ENCODE results near the gene RAB3C.
A peak's percentile ranks its signal among the peaks of the same experiment; 100 is the strongest.

Gene RAB3C

DNA sequence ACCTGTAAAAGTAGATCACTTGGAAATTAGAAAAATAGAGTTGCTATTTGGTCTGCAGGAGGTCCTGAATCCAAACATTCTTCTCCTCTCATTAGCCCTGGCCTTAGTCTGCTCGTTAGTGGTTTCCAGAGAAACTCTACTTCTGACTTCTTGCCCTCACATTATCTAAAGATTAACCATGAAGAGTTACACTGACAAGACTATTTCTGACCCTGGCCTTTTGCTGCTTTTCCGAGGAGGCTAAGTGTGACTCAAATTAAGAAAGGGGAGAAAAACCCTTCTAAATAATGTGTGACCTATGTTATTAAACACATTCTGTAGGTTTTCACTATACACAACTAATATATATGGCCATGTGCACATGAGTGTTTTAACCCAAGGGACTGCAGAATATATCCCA lies 302.4 kb downstream of the RAB3C start:
- DNase-seq (ENCODE audit: low read depth) = no peak

DNA sequence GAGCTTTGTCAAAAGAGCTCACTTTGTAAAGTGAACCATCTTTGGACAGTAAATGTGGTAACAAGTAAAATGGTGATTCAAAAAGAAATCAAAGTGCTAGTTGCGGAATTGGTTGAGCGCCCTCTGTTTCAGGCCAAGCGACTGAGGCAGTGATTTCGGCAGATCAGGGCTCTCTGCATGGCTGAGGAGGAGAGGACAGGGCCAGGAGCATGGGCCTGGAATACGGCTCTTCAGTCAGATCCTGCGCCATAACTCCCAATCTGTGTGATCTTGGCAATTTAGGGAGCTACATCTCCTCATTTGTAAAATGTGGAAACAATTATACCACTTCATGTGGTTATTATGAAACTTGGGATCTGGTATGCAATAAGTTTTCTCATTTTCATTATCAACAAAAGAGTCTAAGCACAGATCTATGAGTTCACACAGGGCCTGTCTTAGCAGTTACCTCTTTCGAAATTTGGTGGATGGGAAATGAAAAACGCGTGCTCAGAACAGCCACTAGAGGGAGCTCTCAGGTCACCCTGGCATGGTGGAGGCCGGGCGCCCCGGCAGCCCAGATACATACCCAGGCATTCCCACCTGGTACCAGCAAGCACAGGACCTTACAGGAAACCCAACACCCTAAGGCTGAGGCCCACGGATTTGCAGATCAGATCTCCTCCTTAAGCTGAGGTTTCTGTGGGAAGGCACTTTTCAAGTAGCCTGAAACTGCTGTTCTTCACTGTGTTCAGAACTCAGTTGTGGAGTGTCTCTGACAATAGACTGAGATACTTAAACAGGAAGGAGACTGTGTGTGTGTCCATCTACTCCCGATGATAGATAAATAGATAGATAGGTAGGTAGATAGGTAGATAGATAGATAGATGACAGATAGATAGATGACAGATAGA lies 303.7 kb downstream of the RAB3C start:
- peak; percentile 72 for DNase-seq (ENCODE audit: low read depth)

DNA sequence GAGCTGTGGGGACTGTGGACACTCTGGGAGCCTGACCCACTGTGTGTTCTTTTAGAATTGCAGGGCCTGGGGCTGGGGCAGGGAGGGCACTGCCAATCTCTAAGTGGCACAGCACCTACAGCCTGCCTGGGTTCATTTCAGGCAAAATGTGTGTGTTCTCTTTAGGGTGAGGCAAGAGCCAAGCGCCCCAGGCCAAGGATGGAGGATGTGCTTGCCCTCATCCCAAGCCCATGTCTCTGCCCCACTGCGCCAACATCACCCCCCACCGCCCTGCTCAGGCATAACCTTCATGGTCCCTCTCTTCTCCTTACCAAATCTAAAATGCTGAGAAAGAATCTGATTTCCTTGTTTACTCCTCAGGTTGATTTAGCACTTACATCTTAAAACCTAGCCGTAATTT lies 304.4 kb downstream of the RAB3C start:
- no peak for DNase-seq (ENCODE audit: low read depth)

DNA sequence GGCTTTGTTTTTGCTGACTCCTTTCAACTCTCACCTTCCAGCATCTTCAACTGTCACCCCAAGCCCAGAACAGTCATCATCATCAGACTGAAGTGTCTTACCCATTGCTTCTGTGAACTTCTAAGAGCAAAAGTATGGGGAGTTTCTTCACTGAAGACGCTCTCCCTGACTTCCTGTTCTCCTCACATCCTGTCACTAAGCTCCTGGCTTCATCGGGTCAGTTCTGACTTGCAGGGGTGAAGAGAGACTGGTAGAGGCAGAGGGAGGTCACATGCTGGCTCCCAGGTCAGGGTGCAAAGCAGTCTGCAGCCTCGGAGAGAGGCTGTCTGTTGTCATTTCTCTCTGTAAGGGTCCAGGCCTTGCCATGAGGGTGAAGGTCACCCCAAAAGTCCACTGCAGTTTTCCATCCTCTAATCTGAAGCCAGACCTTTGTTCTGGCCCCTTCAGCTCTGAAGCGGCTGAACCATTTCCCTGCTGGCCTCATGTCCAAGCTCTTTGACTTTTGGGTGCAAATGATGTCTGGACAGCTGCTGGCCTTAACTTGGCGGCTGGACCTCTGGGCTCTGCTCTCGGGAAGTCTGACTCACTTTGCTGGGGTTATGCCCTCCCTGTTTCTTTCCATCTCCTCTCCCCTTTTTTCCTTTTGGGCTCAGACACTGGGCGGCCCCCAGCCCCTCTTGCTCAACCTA lies 305.0 kb downstream of the RAB3C start:
- DNase-seq (ENCODE audit: low read depth) = no peak

DNA sequence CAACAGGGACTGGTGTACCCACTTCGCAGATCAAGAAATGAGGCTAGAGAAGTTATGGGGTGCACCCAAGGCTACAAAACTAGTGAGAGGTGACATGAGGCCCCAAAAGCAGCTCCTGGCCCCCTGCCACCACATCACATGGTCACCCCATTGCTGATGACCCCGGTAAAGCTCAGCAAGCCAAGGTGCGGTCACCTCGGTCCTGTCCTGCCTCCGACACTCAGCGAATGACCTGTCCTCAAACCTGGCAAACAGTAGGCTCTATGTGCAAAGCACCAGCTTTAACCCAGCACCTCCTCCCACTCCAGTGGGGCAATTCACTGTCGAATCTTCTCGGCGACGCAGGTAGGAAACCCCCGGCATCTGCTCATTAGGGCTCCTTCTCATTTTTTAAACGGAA lies 307.4 kb downstream of the RAB3C start:
- no peak for DNase-seq (ENCODE audit: low read depth)

DNA sequence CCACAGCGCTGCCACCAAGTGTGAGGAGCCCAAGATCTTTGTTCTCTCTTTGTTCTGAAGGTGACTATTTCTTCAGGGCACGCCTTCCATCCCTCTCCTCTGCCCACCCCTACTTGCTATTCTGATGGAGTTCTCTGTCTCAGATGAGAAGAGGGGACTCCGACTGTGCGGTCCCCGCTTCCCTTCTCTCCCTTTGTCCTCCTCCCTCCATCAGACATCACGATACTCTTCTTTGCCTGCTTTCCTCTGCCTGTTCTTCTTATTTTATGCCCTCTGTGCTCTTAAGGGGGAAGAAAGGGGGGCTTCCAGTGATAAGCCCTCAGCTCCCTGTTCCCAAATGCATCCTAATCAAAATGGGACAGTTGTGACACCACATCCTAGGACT lies 307.8 kb downstream of the RAB3C start:
- DNase-seq (ENCODE audit: low read depth) = no peak

DNA sequence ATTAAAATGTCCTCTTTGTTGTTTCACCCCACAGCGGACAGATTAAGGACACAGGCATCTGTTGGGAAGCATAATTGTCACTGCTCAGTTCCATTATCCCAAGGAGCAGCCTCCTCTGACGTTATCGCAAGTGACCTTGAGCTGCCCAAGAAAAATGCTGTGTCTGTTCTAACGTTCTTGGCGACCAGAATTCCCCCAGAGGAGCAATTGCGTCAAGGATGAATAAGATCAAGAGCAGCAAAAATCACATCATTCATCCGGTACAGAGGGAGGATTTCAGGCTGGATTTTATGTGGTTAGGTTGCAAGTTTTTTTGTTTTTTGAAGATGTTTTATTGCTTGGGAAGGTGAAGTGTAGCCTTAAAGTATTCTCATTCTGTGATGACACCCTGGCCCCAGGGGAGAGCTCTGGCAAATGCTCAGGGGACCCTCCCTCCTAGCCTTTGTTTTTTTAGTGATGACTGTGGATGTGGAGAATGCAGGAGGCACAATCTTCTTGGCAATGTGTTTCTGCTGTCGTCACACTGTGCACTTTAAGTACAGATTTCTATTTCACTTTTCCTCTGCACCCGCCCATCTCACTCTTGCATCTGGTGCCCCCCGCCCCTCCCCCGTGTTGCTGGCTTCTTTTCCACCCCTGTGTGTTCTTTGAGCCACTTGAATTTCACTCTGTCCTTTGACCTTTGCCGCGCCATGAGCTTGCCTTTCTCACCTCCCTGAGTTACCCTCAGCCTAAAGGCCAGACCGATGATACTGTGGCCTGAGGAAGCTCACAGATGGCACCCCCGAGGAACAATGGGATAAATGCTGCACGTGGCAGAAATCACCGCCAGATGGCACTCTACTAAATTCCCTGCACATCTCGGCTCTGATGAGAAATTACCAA lies 308.5 kb downstream of the RAB3C start:
- peak; percentile 81 for DNase-seq (ENCODE audit: low read depth)

DNA sequence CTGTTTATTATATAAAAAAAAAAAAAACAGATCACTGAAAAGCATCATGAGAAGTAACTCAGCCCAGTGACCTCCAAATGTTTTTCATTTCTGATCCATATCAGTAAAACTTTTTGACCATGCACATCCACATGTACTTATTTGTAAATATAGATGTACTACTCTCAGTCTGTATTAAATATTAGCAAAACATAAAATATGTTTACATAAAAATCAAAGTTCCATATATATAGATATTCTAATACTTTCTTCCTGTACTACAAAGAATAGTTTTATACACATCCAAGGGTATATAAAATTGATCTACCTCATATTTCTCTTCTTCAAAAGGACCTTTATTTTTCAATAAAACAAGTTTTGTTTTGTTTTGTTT lies 309.1 kb downstream of the RAB3C start:
- no peak for DNase-seq (ENCODE audit: low read depth)

DNA sequence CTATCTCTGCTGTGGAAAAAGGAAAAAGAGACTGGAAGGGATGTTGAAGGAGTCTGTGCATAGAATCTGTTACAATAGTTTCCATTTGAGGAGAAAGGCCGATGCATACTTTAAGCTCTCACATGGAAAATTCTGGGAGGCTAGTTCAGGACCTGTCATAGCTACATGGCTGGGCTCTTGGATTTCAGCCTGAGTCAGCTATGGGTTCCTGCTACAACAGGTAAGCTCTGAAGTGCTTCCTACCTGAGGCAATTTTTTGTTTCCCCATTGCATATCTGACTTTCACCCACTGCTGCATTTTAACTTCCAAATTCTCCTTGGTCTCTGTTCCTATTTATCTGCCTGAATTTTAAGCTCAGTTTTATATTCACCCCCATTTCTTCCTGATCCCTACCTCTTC lies 310.7 kb downstream of the RAB3C start:
- no peak for DNase-seq (ENCODE audit: low read depth)

DNA sequence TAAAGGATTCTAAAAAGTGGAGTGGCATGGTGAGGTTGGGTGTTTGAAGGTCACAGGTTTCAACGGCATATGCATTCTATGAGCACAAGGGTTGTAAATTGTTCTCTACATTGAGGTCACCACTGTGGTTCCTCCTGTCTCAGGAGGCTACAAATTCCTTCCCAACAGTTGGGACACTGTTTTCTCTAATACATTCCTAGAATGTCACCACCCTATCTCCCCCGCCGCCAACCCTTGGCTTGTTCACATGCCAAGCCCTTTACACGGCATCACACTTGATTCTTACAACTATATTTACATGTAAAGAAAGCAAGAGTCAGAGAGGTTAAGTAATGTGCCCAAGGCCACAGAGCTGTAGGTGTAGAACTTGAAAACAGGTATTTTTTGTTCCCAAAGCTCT lies 315.1 kb downstream of the RAB3C start:
- no peak for DNase-seq (ENCODE audit: low read depth)

DNA sequence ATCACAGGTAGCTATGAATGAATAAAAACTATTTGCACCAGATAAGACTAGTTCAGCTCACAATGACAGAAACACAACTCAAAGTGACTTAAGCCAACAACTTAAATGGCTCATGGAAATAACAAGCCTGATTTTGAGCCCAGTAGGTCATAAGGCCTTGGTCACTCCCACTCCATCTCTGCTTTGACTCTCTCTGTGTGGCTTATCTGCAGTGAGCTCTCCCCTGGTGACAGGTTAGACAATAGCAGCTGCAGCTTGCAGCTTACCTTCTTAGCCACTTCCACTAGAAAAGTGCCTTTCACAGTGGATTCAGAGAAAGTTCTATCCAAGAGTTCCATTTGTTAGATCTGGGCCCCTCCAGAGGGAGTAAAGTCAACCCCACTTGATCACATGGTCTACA lies 315.7 kb downstream of the RAB3C start:
- DNase-seq (ENCODE audit: low read depth) = no peak

DNA sequence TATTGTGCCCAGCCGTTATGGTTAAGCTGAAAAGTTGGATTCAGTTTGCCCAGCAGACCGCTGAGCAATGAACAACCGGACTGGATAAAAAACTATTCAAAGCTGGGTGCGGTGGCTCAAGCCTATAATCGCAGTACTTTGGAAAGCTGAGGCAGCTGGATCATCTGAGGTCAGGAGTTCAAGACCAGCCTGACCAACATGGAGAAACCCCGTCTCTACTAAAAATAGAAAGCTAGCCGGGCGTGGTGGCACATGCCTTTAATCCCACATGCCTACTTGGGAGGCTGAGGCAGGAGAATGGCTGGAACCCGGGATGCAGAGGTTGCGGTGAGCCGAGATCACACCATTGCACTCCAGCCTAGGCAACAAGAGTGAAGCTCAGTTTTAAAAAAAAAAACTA lies 318.4 kb downstream of the RAB3C start:
- DNase-seq (ENCODE audit: low read depth) = no peak

DNA sequence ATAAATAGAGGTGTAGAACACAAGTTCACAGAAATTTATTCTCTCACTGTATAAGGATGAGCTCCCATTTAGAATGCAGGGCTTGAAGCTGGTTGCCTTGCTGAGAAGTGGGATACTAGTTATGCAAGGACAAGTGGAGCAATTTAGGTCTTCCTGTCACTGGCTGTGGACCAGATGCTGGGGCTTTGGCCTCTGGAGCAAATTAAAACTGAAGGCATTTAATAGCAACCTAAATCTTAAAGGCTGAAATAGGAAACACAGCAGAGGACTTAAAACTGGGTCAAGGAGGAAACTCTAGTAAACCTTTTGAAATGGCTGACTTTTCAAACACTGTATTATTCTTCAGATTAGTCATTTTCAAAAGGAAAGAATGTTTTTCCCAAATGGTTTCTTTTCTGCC lies 319.4 kb downstream of the RAB3C start:
- DNase-seq (ENCODE audit: low read depth) = no peak

DNA sequence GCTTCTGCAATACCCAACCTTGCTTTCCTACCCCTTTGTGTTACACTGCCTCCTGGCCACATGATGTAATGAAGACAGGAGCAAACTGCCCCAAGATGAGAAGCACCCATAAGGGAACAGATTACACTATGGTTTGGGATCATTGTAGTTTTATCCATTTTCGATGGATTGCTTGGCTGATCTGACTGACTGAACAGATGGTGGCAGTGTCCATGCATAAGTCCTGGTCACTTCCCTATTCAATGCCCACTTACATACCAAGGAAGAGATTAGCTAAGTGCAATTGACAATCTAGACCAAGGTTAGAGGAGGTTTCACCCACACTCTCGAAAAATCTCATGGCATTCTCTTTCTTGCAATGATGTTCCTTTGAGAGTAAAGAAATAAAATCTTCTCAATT lies 319.9 kb downstream of the RAB3C start:
- no peak for DNase-seq (ENCODE audit: low read depth)

DNA sequence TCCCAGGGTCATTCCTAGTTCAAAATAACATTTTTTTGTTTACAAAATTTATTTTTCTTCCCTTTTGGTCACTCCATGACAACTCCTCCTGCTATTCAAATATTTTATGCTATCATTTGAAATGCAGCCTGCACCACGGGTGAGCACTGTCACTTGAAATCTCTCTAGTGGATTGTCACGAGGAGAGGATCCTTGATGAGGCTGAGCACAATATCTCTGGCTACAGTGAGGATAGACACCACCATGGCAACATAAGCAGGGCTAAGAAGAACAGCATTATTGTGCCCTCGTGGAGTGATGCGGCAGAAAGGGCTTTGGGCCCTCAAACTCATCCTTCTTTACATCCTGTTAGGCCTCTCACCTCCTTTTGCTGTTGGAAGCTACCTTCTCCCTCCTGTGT lies 321.9 kb downstream of the RAB3C start:
- no peak for DNase-seq (ENCODE audit: low read depth)

DNA sequence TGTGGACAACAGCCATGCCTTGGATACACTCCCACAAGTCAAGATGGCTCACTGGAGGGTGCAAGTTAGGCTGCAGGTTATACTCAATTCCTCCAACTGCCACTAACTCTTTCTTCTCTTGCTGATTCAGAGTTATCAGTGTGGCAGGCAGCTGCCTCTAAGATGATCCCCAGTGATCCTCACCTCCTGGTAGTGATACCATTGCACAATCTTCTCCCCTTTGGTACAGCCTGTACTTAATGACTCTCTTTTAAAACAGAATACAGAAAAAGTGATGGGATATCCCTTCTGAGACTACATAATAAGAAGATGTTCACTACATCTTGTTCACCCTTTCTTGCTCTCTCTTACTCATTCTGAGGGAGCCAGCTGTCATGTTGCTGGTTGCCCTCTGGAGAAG lies 323.1 kb downstream of the RAB3C start:
- no peak for DNase-seq (ENCODE audit: low read depth)

Data from ELR (cell line).